ENCODE results near the gene NAIF1.
"Not testable (repeated sequence)": the region's sequence is repeated elsewhere in the genome, so short reads cannot be mapped to it uniquely, and the experiment has no call there.

NAIF1 gene

GRCh38 chr9:128066713-128067644, at the start of gene NAIF1:
Gene NAIF1, minus strand, starts transcription at chr9:128067320. Its CDS starts 219 bp downstream, at chr9:128067101.
- peak; percentile 92 for DNase-seq

GRCh38 chr9:128116104-128117083, 49.3 kb upstream of the NAIF1 start:
- DNase-seq = no peak

- DNase-seq = no peak
These were observed 48.3 kb upstream of the NAIF1 start for GRCh38 chr9:128115187-128116103.

GRCh38 chr9:128114326-128115186, 47.4 kb upstream of the NAIF1 start:
- no peak for DNase-seq

GRCh38 chr9:128113526-128114325, 46.6 kb upstream of the NAIF1 start:
- DNase-seq = no peak

- not testable (repeated sequence) for DNase-seq
These were observed 44.6 kb upstream of the NAIF1 start for GRCh38 chr9:128111726-128112125.

GRCh38 chr9:128109050-128109709, 42.1 kb upstream of the NAIF1 start:
- no peak for DNase-seq

GRCh38 chr9:128108269-128109049, 41.3 kb upstream of the NAIF1 start:
- DNase-seq = no peak

- no peak for DNase-seq
These were observed 40.5 kb upstream of the NAIF1 start for GRCh38 chr9:128107468-128108268.

- no peak for DNase-seq
These were observed 39.9 kb upstream of the NAIF1 start for GRCh38 chr9:128106940-128107467.

- DNase-seq = no peak
These were observed 39.2 kb upstream of the NAIF1 start for GRCh38 chr9:128106181-128106939.

- DNase-seq = no peak
These were observed 38.5 kb upstream of the NAIF1 start for GRCh38 chr9:128105538-128106175.

- no peak for DNase-seq
These were observed 37.1 kb upstream of the NAIF1 start for GRCh38 chr9:128104171-128104618.

- peak; percentile 17 for DNase-seq
These were observed 36.5 kb upstream of the NAIF1 start for GRCh38 chr9:128103589-128103962.

- no peak for DNase-seq
These were observed 35.9 kb upstream of the NAIF1 start for GRCh38 chr9:128102861-128103588.

- no peak for DNase-seq
These were observed 35.1 kb upstream of the NAIF1 start for GRCh38 chr9:128102196-128102595.

Data from activated effector memory CD4-positive, alpha-beta T cell treated with Interleukin-2 at 50 U/mL for 16 hours (primary cell).